CD4-positive, alpha-beta T cell treated with Interleukin-4 for 4 hours (primary cell): ENCODE measurements around the gene DLX6.
A peak's percentile ranks its signal among the peaks of the same experiment; 100 is the strongest.
"Not testable (repeated sequence)": the region's sequence is repeated elsewhere in the genome, so short reads cannot be mapped to it uniquely, and the experiment has no call there.

Experiments used
- DNase-seq: peaks from one replicate; pipeline ENCODE4 v3.0.0-alpha.2; 2020

The DLX6 gene

DNA sequence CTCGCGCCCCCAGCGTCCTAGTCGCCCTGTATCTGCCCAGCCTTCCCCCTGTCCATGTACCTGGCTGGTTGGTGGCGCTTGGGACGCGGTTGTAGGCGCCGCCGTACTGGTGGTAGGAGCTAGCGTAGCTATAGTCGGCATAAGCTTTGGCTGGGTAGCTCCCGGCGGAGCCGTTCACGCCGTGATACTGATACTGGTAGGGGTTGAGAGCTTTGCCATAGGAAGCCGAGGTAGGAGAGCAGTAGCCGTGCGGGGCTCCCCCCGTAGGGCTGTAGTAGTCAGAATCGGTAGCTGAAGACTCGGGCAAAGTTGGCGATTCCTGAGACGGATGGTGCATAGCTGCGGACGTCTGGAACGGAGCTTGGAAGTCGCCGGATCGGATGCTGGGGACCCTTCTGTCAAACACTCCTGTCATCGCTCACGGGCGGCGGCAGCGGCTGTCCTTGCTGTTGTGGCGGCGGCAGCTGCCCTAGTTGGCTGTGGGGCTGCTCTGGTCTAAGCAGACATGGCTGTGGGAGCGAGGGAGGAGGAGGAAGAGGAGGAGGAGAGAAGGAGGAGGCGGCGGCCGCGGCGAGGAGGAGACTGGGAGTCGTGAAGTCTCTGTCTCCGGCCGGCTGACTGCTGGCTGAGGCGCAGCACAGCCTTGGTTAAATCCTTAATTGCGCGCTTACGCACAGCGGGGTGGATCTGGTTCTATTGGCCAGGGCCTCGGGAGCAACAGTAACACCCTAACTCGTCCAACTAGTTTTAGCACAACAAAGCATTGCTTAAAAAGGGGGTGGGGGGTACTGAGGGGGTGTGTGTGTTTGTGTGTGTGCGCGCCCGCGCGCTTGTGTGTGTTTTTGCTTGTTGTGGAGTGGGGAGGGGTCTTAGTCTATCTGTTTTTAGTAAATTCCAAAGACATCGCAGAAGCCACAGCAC is 19.1 kb downstream of the DLX6 start, which contains the start of gene DLX5:
Gene DLX5, minus strand, starts transcription at position 623 of the 921 bp plus-strand sequence. Its CDS starts 208 bp downstream, at position 415.
- DNase-seq = no peak

DNA sequence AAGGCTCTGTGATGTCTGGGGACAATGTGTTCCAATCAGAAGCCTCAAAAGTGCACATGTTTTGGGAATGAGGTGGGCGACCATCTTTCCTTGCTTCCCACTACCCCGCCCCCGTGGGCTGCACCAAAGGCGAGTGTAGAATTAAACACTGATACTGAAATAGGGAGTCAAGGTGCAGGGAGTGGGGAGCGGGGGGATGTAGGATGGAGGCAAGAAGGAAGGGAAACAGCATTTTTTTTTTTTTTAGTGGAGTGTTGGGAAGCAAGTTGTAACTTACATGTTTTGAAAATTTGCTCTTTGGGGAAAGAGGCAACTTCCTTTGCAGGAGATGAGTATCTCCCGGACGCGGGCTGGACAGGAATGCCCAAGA is 19.8 kb downstream of the DLX6 start:
- DNase-seq = no peak

DNA sequence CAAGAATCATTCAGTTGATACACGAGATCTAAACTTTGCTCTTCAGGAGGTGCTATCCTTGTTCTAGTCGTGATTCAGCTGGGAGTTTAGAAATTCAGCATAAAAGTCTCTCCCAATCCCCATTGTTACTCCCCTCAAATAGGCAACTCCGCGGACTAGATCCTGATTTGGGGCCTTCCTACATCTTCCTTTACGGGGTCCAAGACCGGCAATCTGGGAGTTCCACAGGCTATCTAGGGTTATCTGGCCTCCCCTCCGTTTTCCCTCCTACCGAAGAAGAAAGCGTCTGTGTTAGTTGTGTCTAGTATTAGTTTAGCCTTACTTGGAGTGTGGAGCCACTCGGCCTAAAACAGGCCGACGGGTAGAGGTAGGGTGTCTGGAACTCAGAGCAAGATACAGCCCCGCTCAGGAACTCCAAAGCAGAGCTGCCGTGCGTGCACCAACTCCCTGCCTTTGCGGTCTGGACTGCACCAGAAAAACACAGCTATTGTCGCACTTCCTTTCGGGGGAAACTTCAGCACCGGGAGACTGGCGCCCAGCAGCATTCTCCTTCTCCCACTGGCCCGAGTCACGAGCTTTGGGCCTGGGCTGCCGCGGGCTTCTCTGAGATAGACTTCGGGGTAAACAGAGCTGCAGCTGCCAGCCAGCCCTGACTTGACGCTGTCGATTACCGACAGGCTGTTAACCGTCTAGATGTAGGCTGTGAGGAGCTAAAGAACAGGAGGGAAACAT is 20.8 kb downstream of the DLX6 start:
- no peak for DNase-seq

DNA sequence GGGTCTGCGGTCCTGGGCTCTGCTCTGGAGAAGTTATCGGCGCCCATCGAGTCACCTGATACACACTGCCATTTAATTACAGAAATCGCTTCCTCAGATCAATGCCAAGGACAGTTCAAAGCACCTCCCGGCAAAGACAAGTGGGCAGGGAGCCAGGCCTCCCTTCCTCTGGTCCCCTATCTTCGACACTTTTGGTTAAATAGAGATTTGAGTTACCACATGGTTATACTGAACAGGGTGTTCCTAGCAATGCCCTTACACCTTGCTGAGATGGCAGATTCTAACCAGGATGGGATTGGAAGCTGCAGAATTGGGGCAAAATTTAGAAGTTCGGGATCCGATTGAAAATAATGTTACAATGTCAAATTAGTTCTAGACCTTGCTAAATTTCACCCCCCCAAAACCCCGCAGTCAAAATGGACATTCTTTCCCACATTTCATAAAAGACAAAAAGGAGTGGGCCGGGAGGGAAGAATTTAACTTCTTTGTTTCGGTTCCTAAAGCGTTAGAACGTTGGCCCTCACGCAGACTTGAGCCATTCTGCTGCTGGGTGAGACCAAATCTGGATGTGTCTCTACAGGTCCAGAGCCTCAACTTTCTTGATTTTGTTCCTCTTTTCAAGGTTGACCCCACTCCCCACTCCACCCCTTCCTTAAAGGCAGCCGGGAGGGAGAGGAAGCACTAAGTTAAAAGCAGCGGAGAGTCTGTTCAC is 21.5 kb downstream of the DLX6 start:
- DNase-seq = peak; percentile 3

DNA sequence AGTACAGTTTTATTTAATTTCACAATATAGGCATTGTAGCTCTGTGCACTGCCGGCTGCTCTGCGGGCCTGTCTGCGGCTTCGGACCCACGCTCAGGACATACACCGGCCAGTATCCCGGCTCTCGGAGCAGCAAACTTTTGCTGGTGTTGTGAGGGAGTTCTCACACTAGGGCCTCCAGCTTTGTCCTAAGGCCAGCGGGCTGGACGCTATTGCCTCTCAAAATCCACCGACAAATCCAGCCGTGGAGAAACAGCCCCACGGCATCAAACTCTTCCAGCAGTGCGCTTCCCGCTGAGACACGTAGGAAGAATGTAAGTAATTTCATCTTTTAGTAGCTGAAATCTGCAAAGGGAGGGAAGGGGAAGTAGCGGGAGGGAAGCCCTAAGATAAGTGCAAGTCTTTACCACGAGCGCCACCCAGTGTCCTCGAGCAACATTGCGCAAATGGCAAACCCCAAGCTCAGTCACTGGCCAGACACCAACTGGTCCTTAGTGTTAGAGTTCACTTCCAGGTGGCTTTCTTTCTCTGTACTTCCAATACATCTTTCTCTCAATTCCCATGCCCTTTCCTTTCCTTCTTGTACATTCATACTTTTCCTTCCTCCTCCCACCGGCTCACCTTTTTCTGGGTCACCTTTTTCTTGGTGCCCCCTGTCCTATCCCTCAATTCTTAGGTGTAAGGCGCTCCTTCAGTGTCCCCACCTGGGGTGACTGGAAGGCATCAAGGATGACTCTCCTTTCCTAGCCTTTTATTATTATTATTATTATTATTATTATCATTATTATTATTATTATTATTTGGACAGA is 22.3 kb downstream of the DLX6 start:
- peak; percentile 58 for DNase-seq

DNA sequence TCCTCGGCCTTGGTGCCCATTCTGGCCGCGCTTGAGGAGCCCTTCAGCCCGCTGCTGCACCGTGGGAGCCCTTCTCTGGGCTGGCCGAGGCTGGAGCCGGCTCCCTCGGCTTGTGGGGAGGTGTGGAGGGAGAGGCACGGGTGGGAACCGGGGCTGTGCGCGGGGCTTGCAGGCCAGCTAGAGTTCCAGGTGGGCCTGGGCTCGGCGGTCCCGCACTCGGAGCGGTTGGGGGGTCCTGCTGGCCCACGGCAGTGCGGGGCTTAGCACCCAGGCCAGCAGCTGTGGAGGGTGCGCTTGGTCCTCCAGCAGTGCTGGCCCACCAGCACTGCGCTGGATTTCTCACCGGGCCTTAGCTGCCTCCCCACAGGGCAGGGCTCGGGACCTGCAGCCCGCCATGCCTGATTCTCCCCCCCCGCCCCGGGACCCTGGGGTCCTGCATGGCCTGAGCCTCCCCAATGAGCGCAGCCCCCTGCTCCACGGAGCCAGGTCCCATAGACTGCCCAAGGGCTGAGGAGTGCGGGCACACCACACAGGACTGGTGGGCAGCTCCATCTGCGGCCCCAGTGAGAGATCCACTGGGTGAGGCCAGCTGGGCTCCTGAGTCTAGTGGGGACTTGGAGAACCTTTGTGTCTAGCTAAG is 29.0 kb downstream of the DLX6 start:
- not testable (repeated sequence) for DNase-seq

DNA sequence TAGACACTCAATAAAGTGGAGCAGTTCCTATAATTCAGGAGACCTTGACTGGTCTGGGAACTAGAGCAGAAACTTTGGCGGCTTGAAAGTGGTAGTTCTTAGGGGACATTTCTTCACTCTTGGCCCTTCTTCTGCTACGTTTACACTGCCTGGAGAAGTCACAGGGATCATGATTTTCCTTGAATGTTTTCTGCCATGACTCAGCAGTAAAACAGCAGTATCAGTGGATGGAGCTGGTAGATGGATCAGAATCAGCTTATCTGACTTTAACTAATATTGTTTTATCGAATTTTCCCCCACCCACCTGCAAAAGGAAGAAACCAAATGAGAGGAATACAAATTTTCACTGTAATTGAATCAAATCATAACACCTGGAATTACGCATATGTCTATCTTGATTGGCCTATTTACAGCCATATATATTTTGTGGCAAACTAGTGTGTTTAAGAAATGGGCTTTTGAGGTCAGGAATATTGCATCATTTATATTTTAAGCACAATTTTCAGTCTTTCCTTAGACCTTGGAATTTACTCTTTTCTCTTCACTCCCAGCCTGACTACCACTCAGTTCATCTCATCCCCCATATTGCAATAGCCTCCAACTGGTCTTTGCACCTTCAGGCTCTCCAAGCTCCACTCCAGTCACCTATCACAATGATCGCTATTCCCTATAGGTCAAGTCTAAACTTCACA is 34.2 kb downstream of the DLX6 start:
- no peak for DNase-seq

DNA sequence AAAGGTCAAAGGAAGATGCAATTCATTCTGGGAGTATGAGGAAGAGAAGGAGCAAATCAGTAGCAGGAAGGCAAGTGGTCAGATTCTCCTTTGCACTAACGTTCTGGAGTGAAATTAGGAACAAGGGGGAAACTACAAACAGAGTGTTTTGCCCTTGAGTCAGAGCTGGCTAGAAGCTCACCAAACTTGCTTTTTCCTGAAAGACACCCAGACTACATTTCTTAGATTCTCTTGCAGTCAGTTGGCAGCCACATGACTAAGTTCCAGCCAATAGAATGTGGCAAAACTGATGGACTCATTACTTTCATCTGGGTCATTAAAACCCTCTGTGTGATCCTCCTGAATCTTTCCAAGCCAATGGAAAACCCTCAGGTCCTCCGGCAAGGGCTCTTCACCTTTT is 37.9 kb downstream of the DLX6 start:
- no peak for DNase-seq
